ENCODE measurements around the gene MCAT. TPM values are rescaled to one million over a fixed set of nuclear protein-coding genes. Genes with fewer than 3 reads are reported as not detected.

Gene MCAT
- 8.2 and 11.1 TPM in 2 replicates for total RNA-seq

DNA sequence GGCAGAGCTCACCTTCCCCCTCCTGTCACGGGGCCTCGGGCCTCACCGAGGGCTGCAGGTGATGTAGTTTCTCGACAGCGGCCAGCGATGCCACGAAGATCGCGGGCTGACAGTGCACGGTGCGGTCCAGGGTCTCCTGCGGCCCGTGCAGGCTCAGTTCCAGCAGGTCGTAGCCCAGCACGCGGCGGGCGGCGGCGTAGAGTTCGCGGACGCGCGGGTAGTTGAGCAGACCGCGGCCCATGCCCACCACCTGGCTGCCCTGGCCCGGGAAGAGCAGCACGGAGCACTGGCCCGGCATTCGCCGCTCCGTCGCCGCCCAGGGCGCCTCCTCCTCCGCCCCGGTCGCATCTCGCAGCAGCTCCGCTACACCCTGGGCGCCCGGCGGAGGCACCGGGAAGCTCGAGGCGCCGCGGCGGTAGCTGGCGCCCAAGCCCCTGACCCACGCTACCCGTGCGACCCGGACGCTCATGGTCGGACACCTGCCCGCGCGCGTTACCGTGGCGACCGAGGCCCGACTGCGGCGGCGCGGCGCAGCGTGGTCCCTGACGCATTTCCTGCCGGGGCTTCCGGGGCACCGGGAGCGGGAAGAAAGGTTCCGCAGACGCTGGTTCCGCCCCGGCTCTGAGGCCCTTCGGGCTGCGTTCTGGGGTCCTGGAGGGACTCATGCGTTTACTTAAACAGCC, at the start of gene MCAT:
Gene MCAT (minus strand): TSS at position 519 of the 683 bp plus-strand sequence. CDS start 50 bp downstream, at position 469.

GRCh38 chr22:43186272-43187170, 43.3 kb upstream of the MCAT start, which contains the start of gene TTLL12:
Gene TTLL12, minus strand, starts transcription at chr22:43187134. Its CDS starts 65 bp downstream, at chr22:43187069.

DNA sequence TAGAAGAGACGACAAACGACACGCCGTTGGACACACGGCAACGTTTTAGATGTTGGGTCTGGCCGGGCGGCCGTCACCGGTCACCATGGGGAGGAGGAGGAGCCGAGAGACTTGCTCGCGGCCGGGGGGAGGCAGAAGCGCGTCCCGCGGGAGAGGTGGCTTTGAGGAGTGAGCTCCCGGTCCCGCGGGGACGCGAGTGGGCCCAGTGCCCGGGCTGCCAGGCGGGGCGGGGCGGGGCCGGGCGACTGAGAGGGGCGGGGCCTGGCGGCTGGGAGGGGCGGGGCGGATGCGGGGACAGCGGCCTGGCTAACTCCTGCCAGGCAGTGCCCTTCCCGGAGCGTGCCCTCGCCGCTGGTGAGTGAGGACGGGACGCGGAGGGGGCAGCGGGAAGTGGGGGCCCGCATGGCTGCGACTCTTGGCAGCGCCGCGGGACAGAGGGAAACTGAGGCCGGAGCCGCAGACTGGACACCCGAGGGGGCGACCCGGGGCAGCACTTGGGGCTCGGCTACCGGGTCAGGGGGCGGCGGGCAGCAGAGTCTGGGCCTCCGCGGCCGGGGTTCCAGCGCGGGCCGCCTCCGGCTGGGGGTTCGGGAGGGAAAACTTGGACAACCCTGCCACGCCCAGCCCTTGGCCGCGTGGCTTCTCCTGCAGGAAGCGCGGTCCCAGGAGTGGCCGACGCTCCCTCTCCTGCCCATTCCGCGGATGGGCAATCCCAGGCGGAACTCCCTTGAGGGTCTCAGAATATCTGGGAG, 8.2 kb upstream of the MCAT start, which contains the start of gene TSPO:
Gene TSPO (plus strand): TSS at position 309 of the 752 bp plus-strand sequence. CDS start 7,680 bp downstream, outside the sequence.

GRCh38 chr22:43110444-43110926, 32.7 kb downstream of the MCAT start, which contains the start of gene BIK:
Gene BIK, plus strand, starts transcription at chr22:43110750. Its CDS starts 13,273 bp downstream, at chr22:43124023.

DNA sequence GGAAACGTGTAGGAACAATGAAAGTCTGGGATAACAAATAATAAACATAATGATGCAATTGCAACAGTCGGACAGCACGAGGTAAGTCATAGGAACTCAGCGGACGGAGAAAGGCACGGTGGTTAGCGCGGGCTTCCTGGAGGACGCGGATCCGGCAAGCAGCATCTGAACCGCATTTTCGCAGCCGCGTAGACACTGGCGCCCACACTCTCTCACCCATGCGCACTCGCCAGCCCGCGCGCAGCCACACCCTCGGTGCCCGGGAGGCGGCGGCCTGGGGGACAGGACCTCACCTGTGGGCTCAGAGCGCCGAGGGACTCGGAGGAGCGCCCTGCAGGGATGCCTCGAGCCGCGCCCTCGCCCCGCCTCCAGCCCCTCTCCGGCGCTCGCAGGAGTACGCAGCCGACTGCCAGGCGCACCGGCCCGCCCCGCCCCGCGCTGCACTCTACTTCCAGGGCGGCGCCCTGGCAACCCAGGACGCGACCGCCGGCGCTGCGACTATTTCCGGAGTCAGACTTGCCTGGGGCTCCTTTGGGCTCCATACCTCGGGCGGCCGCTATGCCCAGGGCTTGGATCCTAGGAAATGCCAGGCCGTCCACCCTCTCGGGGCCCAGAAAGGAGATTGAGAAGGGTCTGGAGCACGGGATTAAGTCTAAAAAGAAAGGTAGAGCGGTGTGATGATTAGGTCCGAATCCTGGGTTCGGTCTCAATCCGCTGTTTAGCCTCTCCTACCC, 54.0 kb downstream of the MCAT start, which contains the start of gene TTLL1:
Gene TTLL1 (minus strand): TSS at position 408 of the 734 bp plus-strand sequence. CDS start 13,805 bp downstream, outside the sequence.

Other genes with a start within 250 kb of the MCAT start
- gene PACSIN2, start 128.2 kb downstream of the MCAT start, total RNA-seq = 48.3 and 60.1 TPM in 2 replicates
- gene TTLL1, start 54.0 kb downstream of the MCAT start, total RNA-seq = 11.5 and 16.2 TPM in 2 replicates
- gene BIK, start 32.6 kb downstream of the MCAT start, total RNA-seq = not detected in 2 replicates
- gene TSPO, start 8.2 kb upstream of the MCAT start, total RNA-seq = 224 and 354 TPM in 2 replicates
- 25.8 and 39.2 TPM in 2 replicates for gene TTLL12, start 43.7 kb upstream of the MCAT start, total RNA-seq
- not detected in 2 replicates for gene SCUBE1, start 200.0 kb upstream of the MCAT start, total RNA-seq